Cardiac fibroblast (primary cell): Measurements from ENCODE around the gene CLIC4.
A peak's percentile ranks its signal among the peaks of the same experiment; 100 is the strongest.
"Not testable (repeated sequence)": the region's sequence is repeated elsewhere in the genome, so short reads cannot be mapped to it uniquely, and the experiment has no call there.

Source experiments
- DNase-seq, 2 donors: peaks; one replicate each; pipeline versions ENCODE4 v3.0.0 to v3.0.0-alpha.2; 2010; ENCODE audit warnings: low read depth in 2 of 2
- H3K4me3 ChIP-seq, 2 donors: replicated peaks in 1 of 2; 1 replicate in 1 of 2; 2 replicates in 1 of 2; pipeline ENCODE4 v1.5.1; 2011; ENCODE audit warnings: low read depth in 2 of 2, low read length in 2 of 2, mild to moderate bottlenecking in 2 of 2, moderate library complexity in 1 of 2
- TF ChIP-seq, protein P1 (sequence below): IDR thresholded peaks from one replicate; pipeline ENCODE4 v1.5.1; 2011; ENCODE audit warnings: low read depth, mild to moderate bottlenecking, low read length, inconsistent platforms

The CLIC4 gene

DNA sequence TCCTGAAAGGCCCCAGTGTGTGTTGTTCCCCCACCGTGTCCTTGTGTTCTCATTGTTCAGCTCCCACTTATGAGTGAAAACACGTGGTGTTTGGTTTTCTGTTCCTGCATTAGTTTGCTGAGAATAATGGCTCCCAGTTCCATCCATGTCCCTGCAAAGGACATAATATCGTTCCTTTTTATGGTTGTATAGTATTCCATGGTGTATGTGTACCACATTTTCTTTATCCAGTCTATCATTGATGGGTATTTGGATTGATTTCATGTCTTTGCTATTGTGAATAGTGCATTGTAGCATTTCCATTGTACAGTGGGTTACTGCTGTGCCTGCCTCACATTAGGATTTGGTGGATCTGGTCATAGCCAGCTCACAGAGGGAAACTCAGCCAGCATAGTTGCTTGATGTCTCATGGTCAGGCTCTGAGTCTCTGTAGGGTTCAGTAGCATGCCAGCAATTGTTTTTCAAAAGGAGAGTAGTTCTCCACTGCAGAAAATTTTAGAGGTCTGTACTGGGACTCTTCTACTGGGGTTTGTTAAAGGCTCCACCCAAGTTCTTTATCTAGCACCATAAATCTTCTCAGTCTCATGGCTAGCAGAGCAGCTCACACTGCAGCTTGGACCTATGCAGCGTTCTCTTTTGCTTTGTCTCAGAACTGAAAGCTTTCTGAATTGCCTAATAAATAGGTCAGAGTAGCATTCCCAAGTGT lies 143.9 kb downstream of the CLIC4 start:
- peak; percentile 29 to 70 for DNase-seq
- TF ChIP-seq, protein P1, sequence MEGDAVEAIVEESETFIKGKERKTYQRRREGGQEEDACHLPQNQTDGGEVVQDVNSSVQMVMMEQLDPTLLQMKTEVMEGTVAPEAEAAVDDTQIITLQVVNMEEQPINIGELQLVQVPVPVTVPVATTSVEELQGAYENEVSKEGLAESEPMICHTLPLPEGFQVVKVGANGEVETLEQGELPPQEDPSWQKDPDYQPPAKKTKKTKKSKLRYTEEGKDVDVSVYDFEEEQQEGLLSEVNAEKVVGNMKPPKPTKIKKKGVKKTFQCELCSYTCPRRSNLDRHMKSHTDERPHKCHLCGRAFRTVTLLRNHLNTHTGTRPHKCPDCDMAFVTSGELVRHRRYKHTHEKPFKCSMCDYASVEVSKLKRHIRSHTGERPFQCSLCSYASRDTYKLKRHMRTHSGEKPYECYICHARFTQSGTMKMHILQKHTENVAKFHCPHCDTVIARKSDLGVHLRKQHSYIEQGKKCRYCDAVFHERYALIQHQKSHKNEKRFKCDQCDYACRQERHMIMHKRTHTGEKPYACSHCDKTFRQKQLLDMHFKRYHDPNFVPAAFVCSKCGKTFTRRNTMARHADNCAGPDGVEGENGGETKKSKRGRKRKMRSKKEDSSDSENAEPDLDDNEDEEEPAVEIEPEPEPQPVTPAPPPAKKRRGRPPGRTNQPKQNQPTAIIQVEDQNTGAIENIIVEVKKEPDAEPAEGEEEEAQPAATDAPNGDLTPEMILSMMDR: no peak

DNA sequence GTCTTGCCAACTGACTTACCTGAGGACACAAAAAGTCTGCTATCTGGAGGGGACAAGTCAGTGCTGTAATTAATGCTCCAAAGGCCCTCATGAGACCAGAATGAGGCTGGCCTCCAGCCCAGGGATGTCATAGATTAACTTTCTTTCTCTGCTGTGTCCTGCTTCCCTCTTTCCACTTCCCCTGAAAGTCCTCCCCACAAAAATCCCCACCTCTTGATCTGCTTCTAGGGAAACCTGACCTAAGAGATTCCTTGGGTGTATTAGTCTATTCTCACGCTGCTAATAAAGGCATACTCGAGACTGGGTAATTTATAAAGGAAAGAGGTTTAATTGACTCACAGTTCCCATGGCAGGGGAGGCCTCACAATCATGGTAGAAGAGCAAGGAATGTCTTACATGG lies 145.6 kb downstream of the CLIC4 start:
- no peak overlapping the region for H3K4me3 ChIP-seq
- TF ChIP-seq, protein P1: no peak
- DNase-seq: no peak

More for the DNA sequence above, 143.9 kb downstream of the CLIC4 start:
- no peak overlapping the region for H3K4me3 ChIP-seq

- not testable (repeated sequence) for H3K4me3 ChIP-seq, DNase-seq
These were observed 146.1 kb downstream of the CLIC4 start for GRCh38 chr1:24891367-24891766.

DNA sequence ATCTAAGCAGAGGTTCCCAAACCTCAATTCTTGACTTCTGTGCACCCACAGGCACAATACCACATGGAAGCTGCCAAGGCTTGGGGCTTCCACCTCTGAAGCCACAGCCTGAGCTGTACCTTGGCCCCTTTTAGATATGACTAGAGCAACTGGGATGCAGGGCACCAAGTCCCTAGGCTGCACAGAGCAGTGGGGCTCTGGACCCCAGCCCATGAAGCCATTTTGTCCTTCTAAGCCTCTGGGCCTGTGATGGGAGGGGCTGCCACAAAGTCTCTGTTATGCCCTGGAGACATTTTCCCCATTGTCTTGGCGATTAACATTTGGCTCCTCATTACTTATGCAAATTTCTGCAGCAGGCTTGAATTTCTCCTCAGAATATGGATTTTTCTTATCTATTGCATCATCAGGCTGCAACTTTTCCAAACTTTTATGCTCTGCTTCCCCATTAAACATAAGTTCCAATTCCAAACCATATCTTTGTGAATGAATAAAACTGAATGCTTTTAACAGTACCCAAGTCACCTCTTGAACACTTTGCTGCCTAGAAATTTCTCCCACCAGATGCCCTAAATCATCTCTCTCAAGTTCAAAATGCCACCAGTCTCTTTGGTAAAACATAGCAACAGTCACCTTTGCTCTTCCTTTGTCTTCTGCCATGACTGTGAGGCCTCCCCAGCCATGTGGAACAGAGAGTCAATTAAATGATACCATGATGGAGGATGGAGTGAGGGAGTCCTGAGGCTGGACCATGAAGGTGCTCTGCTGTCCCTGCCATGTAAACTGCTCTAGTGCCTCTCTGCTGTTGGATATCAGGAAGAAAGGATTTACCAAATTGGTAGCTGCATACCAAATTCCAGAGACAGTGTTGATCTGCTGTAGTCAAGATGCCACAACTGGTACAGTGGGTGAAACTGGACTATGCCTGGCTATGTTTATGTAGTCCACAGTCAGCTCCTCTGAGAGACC lies 147.2 kb downstream of the CLIC4 start:
- no peak for DNase-seq
- TF ChIP-seq, protein P1: no peak
- no peak overlapping the region for H3K4me3 ChIP-seq

GRCh38 chr1:24893431-24893830 lies 148.2 kb downstream of the CLIC4 start:
- H3K4me3 ChIP-seq: no peak overlapping the region
- TF ChIP-seq, protein P1: no peak
- no peak for DNase-seq
